Stimulated activated CD4-positive, alpha-beta T cell treated with anti-CD3 and anti-CD28 coated beads, Interleukin-15, amount 100 ng/mL, for 24 hours (primary cell): ENCODE measurements around the gene MFAP3L.
"Not testable (repeated sequence)": the region's sequence is repeated elsewhere in the genome, so short reads cannot be mapped to it uniquely, and the experiment has no call there.

Experiments
- DNase-seq: peaks from one replicate; pipeline ENCODE4 v3.0.0-alpha.2; 2020

MFAP3L gene

GRCh38 chr4:170026253-170027021, at the start of gene MFAP3L:
MFAP3L (minus strand) TSS chr4:170026395; CDS start chr4:170005877, 20,518 bp downstream.
- peak; percentile 86 for DNase-seq

GRCh38 chr4:170071196-170071595, 45.0 kb upstream of the MFAP3L start:
- DNase-seq, result no peak

GRCh38 chr4:170068438-170069128, 42.4 kb upstream of the MFAP3L start:
- DNase-seq, result no peak

GRCh38 chr4:170059421-170059820, 33.2 kb upstream of the MFAP3L start:
- no peak for DNase-seq

GRCh38 chr4:170058826-170059225, 32.6 kb upstream of the MFAP3L start:
- no peak for DNase-seq

GRCh38 chr4:170057866-170058265, 31.7 kb upstream of the MFAP3L start:
- DNase-seq, result no peak

- DNase-seq, result no peak
Observed at GRCh38 chr4:170052919-170053318, 26.7 kb upstream of the MFAP3L start.

- no peak for DNase-seq
Observed at GRCh38 chr4:170051402-170051801, 25.2 kb upstream of the MFAP3L start.

GRCh38 chr4:170049766-170050165, 23.6 kb upstream of the MFAP3L start:
- DNase-seq, result no peak

- peak; percentile 64 for DNase-seq
Observed at GRCh38 chr4:170047771-170048354, 21.7 kb upstream of the MFAP3L start.

GRCh38 chr4:170046156-170046555, 20.0 kb upstream of the MFAP3L start:
- DNase-seq, result not testable (repeated sequence)

GRCh38 chr4:170040031-170040680, 14.0 kb upstream of the MFAP3L start:
- no peak for DNase-seq

GRCh38 chr4:170038769-170039168, 12.6 kb upstream of the MFAP3L start:
- no peak for DNase-seq

GRCh38 chr4:170038232-170038631, 12.0 kb upstream of the MFAP3L start:
- no peak for DNase-seq

- no peak for DNase-seq
Observed at GRCh38 chr4:170037481-170037880, 11.3 kb upstream of the MFAP3L start.

GRCh38 chr4:170035845-170036244, 9.7 kb upstream of the MFAP3L start:
- DNase-seq, result no peak

GRCh38 chr4:170035231-170035630, 9.0 kb upstream of the MFAP3L start:
- no peak for DNase-seq

- DNase-seq, result no peak
Observed at GRCh38 chr4:170033999-170034398, 7.8 kb upstream of the MFAP3L start.

- no peak for DNase-seq
Observed at GRCh38 chr4:170030121-170030520, 3.9 kb upstream of the MFAP3L start.

GRCh38 chr4:170027181-170027829, 1.1 kb upstream of the MFAP3L start:
- DNase-seq, result peak; percentile 94

- peak; percentile 35 for DNase-seq
Observed at GRCh38 chr4:170025523-170026252, 507 bp downstream of the MFAP3L start.

GRCh38 chr4:170022211-170022610, 4.0 kb downstream of the MFAP3L start:
- DNase-seq, result no peak
